Neural cell (in vitro differentiated cells): ENCODE measurements around the gene AMPH. TPM values are rescaled to one million over a fixed set of nuclear protein-coding genes. Genes with fewer than 3 reads are reported as not detected.

Source experiments
- H2AFZ ChIP-seq: fragments of 200-600, 300-800 bp; sonication (generic), shearing (Covaris generic); 2 replicates; pipeline ENCODE4 v1.6.0; 2014; ENCODE audit warnings: low read depth, mild to moderate bottlenecking, antibody characterized with exemption, low read length, moderate library complexity
- H3F3A ChIP-seq: fragments of 200-600 bp; shearing (Covaris generic); 2 replicates; pipeline ENCODE4 v1.6.1; 2016; ENCODE audit warnings: mild to moderate bottlenecking, moderate library complexity, mixed read lengths, antibody characterized with exemption, low read length; ENCODE audit not compliant: insufficient read depth, poor library complexity, severe bottlenecking
- H3K27ac ChIP-seq: fragments of 200-600, 300-800 bp; sonication (generic), shearing (Covaris generic); 2 replicates; pipeline ENCODE4 v1.5.1; 2014; ENCODE audit warnings: mild to moderate bottlenecking, low read length, moderate library complexity
- H3K27me3 ChIP-seq: fragments of 300-800, 200-600 bp; sonication (generic), shearing (Covaris generic); 2 replicates; pipeline ENCODE4 v1.6.0; 2014; ENCODE audit warnings: mild to moderate bottlenecking, low read depth, low read length, moderate library complexity; ENCODE audit not compliant: insufficient read depth
- H3K36me3 ChIP-seq: fragments of 300-800, 200-600 bp; sonication (generic), shearing (Covaris generic); 2 replicates; pipeline ENCODE4 v1.5.1; 2014; ENCODE audit warnings: mild to moderate bottlenecking, antibody characterized with exemption, low read length, moderate library complexity; ENCODE audit not compliant: insufficient read depth
- H3K4me2 ChIP-seq: fragments of 300-800, 200-600 bp; sonication (generic), shearing (Covaris generic); 2 replicates; pipeline ENCODE4 v1.6.0; 2014; ENCODE audit warnings: mild to moderate bottlenecking, low read length
- H3K4me3 ChIP-seq: fragments of 300-800, 200-600 bp; sonication (generic), shearing (Covaris generic); 2 replicates; pipeline ENCODE4 v1.5.1; 2014; ENCODE audit warnings: mild to moderate bottlenecking, low read length, moderate library complexity
- H3K79me2 ChIP-seq: fragments of 200-600 bp; shearing (Covaris generic); replicated peaks from 2 replicates; pipeline ENCODE4 v1.6.0; 2014; ENCODE audit warnings: mild to moderate bottlenecking, low read length, moderate library complexity; ENCODE audit not compliant: insufficient read depth
- H3K9ac ChIP-seq: fragments of 300-800, 200-600 bp; sonication (generic), shearing (Covaris generic); 2 replicates; pipeline ENCODE4 v1.6.1; 2016; ENCODE audit warnings: mild to moderate bottlenecking, low read length, mixed read lengths
- H3K9me2 ChIP-seq: fragments of 200-600 bp; shearing (Covaris generic); 2 replicates; pipeline ENCODE4 v1.6.1; 2016; ENCODE audit warnings: mild to moderate bottlenecking, low read length, mixed read lengths; ENCODE audit not compliant: insufficient read depth
- H3K9me3 ChIP-seq: fragments of 200-600, 300-800 bp; sonication (generic), shearing (Covaris generic); 2 replicates; pipeline ENCODE4 v1.6.1; 2016; ENCODE audit warnings: mild to moderate bottlenecking, mixed run types, low read length, moderate library complexity, mixed read lengths
- H4K20me1 ChIP-seq: fragments of 200-600 bp; shearing (Covaris generic); 2 replicates; pipeline ENCODE4 v1.6.1; 2016; ENCODE audit warnings: mild to moderate bottlenecking, mixed run types; ENCODE audit not compliant: insufficient read depth
- EP300 ChIP-seq: fragments of 450-650 bp; conservative IDR thresholded peaks from 2 replicates; pipeline ENCODE4 v1.6.1; 2014; ENCODE audit warnings: antibody characterized with exemption, mild to moderate bottlenecking, moderate library complexity; ENCODE audit not compliant: poor library complexity, severe bottlenecking
- EZH2 ChIP-seq: fragments of 200-600, 300-800 bp; shearing (Covaris generic), sonication (generic); IDR thresholded peaks from 2 replicates; pipeline ENCODE4 v1.6.1; 2014; ENCODE audit warnings: antibody characterized with exemption, low read length, borderline replicate concordance, mild to moderate bottlenecking; ENCODE audit not compliant: insufficient read depth, poor library complexity, severe bottlenecking
- MXI1 ChIP-seq: fragments of 450-650 bp; conservative IDR thresholded peaks from 2 replicates; pipeline ENCODE4 v1.6.1; 2014; ENCODE audit warnings: antibody characterized with exemption, mild to moderate bottlenecking; ENCODE audit not compliant: poor library complexity, severe bottlenecking
- POLR2AphosphoS5 ChIP-seq: IDR thresholded peaks from 2 replicates; pipeline ENCODE4 v1.6.1; 2012
- RAD21 ChIP-seq: fragments of 450-650 bp; conservative IDR thresholded peaks from 2 replicates; pipeline ENCODE4 v1.6.1; 2014; ENCODE audit warnings: antibody characterized with exemption, mild to moderate bottlenecking, moderate library complexity
- SMC3 ChIP-seq: fragments of 450-650 bp; conservative IDR thresholded peaks from 2 replicates; pipeline ENCODE4 v1.6.1; 2014; ENCODE audit warnings: antibody characterized with exemption, mild to moderate bottlenecking, moderate library complexity; ENCODE audit not compliant: poor library complexity
- TAF1 ChIP-seq: IDR thresholded peaks from 2 replicates; pipeline ENCODE4 v1.6.1; 2012; ENCODE audit warnings: low read depth
- polyA plus RNA-seq: library from polyadenylated mRNA; depleted of rRNA; stranded (reverse); fragments of >200 nt; gene quantifications from 2 replicates; pipeline ENCODE4 v1.2.3, GENCODE V29; 2014
- TF ChIP-seq, protein P1 (sequence below): IDR thresholded peaks from 2 replicates; pipeline ENCODE4 v1.6.1; 2012; ENCODE audit warnings: borderline replicate concordance
- TF ChIP-seq, protein P2 (sequence below): fragments of 450-650 bp; IDR thresholded peaks from 2 replicates; pipeline ENCODE4 v1.5.1; 2014; ENCODE audit warnings: antibody characterized with exemption, mild to moderate bottlenecking, moderate library complexity; ENCODE audit not compliant: poor library complexity, severe bottlenecking

AMPH gene
- polyA plus RNA-seq, 1 donor from 2014 or later: 33.7 TPM

DNA sequence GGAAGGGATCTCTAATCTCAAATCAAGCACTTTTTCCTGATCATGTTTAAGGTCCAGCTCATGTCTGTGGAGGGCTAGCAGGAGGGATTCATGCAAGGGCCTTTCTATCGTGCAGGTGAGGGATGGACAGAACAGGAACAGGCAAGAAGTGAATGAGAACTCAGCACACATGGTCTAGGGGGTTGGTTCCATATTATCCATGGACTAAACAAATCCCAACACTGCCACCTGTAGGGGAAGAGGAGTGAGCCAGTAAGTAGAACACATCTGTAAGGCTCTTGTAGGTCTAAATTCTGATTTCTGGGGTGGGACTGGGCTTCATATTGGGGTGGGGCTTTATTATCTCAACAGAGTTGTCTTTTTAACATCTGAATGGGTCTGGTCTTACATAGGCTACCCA lies 219.8 kb downstream of the AMPH start:
- H2AFZ ChIP-seq: no peak overlapping the region
- H3K36me3 ChIP-seq: no peaks in the 10 kb centered on the region
- H3F3A ChIP-seq: no peaks in the 10 kb centered on the region
- no peaks in the 10 kb centered on the region for H3K9me2 ChIP-seq
- H3K4me2 ChIP-seq: no peak overlapping the region
- H3K27me3 ChIP-seq: no peaks in the 10 kb centered on the region
- no peak overlapping the region for H3K27ac ChIP-seq
- H3K9ac ChIP-seq: no peak overlapping the region
- H3K4me3 ChIP-seq: no peak overlapping the region
- H3K9me3 ChIP-seq: no peaks in the 10 kb centered on the region
- no peak for TF ChIP-seq MXI1
- no peak for TF ChIP-seq TAF1
- no peak for TF ChIP-seq POLR2AphosphoS5
- no peak for TF ChIP-seq EZH2
- TF ChIP-seq, protein P1, sequence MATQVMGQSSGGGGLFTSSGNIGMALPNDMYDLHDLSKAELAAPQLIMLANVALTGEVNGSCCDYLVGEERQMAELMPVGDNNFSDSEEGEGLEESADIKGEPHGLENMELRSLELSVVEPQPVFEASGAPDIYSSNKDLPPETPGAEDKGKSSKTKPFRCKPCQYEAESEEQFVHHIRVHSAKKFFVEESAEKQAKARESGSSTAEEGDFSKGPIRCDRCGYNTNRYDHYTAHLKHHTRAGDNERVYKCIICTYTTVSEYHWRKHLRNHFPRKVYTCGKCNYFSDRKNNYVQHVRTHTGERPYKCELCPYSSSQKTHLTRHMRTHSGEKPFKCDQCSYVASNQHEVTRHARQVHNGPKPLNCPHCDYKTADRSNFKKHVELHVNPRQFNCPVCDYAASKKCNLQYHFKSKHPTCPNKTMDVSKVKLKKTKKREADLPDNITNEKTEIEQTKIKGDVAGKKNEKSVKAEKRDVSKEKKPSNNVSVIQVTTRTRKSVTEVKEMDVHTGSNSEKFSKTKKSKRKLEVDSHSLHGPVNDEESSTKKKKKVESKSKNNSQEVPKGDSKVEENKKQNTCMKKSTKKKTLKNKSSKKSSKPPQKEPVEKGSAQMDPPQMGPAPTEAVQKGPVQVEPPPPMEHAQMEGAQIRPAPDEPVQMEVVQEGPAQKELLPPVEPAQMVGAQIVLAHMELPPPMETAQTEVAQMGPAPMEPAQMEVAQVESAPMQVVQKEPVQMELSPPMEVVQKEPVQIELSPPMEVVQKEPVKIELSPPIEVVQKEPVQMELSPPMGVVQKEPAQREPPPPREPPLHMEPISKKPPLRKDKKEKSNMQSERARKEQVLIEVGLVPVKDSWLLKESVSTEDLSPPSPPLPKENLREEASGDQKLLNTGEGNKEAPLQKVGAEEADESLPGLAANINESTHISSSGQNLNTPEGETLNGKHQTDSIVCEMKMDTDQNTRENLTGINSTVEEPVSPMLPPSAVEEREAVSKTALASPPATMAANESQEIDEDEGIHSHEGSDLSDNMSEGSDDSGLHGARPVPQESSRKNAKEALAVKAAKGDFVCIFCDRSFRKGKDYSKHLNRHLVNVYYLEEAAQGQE: no peak
- no peak for TF ChIP-seq RAD21
- TF ChIP-seq SMC3: no peak
- TF ChIP-seq EP300: no peak
- TF ChIP-seq, protein P2, sequence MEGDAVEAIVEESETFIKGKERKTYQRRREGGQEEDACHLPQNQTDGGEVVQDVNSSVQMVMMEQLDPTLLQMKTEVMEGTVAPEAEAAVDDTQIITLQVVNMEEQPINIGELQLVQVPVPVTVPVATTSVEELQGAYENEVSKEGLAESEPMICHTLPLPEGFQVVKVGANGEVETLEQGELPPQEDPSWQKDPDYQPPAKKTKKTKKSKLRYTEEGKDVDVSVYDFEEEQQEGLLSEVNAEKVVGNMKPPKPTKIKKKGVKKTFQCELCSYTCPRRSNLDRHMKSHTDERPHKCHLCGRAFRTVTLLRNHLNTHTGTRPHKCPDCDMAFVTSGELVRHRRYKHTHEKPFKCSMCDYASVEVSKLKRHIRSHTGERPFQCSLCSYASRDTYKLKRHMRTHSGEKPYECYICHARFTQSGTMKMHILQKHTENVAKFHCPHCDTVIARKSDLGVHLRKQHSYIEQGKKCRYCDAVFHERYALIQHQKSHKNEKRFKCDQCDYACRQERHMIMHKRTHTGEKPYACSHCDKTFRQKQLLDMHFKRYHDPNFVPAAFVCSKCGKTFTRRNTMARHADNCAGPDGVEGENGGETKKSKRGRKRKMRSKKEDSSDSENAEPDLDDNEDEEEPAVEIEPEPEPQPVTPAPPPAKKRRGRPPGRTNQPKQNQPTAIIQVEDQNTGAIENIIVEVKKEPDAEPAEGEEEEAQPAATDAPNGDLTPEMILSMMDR: no peak
- H3K79me2 ChIP-seq: no peaks in the 10 kb centered on the region
- H4K20me1 ChIP-seq: no peaks in the 10 kb centered on the region

DNA sequence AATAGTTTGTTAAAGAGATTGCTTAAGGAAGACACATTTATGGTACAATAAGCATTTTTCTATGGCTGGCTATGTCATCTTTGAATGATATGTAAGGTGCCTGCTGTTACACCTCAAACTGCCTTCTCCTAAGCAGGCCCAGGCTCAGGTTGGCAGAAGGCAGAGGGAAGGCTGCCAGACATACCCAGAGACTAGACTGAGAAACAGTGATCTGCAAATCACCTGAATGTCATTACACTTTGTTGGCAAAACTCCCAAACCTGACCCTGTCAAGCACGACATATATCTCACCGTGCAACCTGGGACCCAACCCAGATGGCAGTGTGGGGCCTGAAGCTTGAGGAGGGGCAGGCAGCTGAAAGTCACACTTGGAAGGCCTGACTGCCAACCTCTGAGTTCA lies 221.1 kb downstream of the AMPH start:
- Histone ChIP-seq H3K79me2 (no peaks in the 10 kb centered on the region), H4K20me1 (no peaks in the 10 kb centered on the region), H3K36me3 (no peaks in the 10 kb centered on the region), H3K9me2 (no peaks in the 10 kb centered on the region), H3K4me3 (no peak overlapping the region), H3K9ac (no peak overlapping the region), H3K27me3 (no peaks in the 10 kb centered on the region), H3K4me2 (no peak overlapping the region), H3K27ac (no peak overlapping the region), H3K9me3 (no peaks in the 10 kb centered on the region), H2AFZ (no peak overlapping the region), H3F3A (no peaks in the 10 kb centered on the region)
- TF ChIP-seq, protein P2: no peak
- TF ChIP-seq RAD21 (no peak), EZH2 (no peak), EP300 (no peak), SMC3 (no peak), MXI1 (no peak), POLR2AphosphoS5 (no peak), TAF1 (no peak)
- TF ChIP-seq, protein P1: no peak
